Measurements from ENCODE around the gene RBPMS2.

The RBPMS2 gene

DNA sequence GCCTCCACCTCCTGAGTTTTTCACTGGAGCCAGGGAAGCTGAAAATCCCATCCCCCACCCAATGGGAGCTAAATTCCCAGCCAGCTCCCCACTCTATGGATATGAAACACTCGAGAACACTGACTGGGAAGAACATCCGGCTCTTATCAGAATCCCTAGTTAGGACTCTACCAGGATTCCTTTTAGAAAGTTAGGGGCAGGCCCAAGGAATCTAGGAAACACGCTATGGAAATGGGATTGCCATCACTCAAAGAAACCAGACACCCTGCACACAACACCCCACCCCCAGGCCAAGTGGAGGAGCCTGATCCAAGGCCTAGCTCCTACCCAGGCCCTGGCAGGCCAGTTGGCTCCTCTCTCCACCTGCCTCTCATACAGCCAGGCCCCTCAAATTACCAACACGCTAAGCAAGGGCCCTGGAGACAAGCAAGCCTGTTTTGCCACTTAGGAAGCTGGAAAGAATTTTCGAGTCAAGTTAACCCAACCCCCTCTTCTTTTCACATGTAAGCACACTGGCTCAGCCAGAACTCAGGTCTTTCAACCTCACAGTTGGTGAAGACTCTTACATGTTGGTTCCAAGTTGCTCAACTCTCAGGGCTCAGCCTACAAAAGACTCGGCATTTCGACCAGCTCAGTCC lies 75.5 kb downstream of the RBPMS2 start:
- peak overlapping the region; percentile 69 for H3K27ac ChIP-seq (ENCODE audit: low read depth, low read length)
- peaks cover 9% of the 10 kb centered on the region for H3K36me3 ChIP-seq (ENCODE audit: insufficient read depth, low read length)
- H3K27me3 ChIP-seq (ENCODE audit: control insufficient read depth in 1 of 2, insufficient read depth in 2 of 2, low read length in 2 of 2) = no peaks in the 10 kb centered on the region
- H3K4me3 ChIP-seq (ENCODE audit: low read depth in 1 of 2, low read length in 2 of 2) = peak overlapping the region in 1 of 2 donors; percentile 59
- H3K4me1 ChIP-seq (ENCODE audit: insufficient read depth, low read length) = peaks cover 72% of the 10 kb centered on the region
- peak overlapping the region; percentile 29 for H3K9ac ChIP-seq (ENCODE audit: low read length)
- no peaks in the 10 kb centered on the region for H3K9me3 ChIP-seq (ENCODE audit: low read length)

DNA sequence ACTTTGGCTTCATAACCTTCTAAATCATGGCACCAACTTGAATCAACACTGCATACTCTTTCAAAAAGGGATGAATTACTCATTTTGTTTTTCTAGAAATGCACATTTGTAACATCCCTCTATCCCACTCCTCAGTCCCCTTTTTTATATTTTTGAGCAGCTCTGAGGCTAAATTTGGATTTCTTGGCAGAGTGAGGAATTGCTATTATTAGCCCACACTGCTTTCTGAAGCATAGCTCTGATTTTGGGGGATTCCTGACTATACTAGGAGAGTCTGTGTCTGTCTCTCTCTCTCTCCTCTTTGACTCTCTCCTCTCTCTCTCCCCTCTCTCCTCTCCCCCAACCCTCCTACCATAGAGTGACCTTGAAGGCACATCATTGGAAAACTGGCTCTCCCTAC lies 76.6 kb downstream of the RBPMS2 start:
- Histone ChIP-seq H3K27ac (ENCODE audit: low read depth, low read length) (peak overlapping the region; percentile 67), H3K4me3 (ENCODE audit: low read depth in 1 of 2, low read length in 2 of 2) (peak overlapping the region in 1 of 2 donors; percentile 59), H3K9me3 (ENCODE audit: low read length) (no peaks in the 10 kb centered on the region), H3K36me3 (ENCODE audit: insufficient read depth, low read length) (peaks cover 13% of the 10 kb centered on the region), H3K4me1 (ENCODE audit: insufficient read depth, low read length) (peaks cover 82% of the 10 kb centered on the region), H3K9ac (ENCODE audit: low read length) (no peak overlapping the region), H3K27me3 (ENCODE audit: control insufficient read depth in 1 of 2, insufficient read depth in 2 of 2, low read length in 2 of 2) (no peaks in the 10 kb centered on the region)

DNA sequence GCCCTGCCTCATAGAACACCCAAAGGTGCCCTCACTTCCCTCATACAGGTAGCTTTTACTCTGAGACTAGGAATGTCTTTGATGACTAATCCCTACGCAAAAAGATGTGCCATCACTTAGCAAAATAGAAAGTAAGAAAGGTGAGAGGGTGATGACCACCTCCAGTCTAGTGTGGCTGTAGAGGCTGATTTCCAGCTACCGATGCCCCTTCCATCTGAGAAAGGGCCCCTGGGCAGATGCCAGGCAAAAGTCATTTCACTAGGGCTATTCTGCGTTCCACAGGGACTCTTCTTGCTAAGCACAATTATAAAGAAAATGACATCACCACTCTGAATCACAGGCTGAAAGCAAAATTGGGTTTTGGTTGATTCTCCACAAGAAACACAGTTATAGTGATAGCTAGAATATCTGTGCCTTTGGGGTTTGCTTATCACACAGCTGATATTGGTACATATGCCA lies 77.4 kb downstream of the RBPMS2 start:
- Histone ChIP-seq H3K9ac (ENCODE audit: low read length) (no peak overlapping the region), H3K27ac (ENCODE audit: low read depth, low read length) (peak overlapping the region; percentile 24), H3K9me3 (ENCODE audit: low read length) (no peaks in the 10 kb centered on the region), H3K27me3 (ENCODE audit: control insufficient read depth in 1 of 2, insufficient read depth in 2 of 2, low read length in 2 of 2) (no peaks in the 10 kb centered on the region), H3K4me3 (ENCODE audit: low read depth in 1 of 2, low read length in 2 of 2) (no peak overlapping the region), H3K4me1 (ENCODE audit: insufficient read depth, low read length) (peaks cover 86% of the 10 kb centered on the region), H3K36me3 (ENCODE audit: insufficient read depth, low read length) (peaks cover 13% of the 10 kb centered on the region)

DNA sequence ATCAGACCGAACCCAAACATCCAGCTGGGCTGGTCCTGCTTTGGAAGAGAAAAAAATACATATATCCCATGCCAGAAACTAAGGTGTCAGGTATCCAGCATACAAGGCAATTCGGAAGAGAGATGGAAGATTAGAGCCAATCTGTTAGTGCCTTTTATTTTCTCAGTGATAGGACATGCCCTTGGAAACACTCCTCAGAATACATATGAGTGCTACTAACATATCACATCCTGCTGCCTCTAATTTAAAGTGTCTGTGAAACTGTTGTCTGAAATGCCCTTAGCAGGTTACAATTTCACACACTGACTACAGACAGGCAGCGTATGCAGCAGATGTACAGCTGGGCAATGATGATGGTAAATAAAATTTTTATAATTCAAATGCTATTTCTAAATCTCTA lies 78.9 kb downstream of the RBPMS2 start:
- H3K27ac ChIP-seq (ENCODE audit: low read depth, low read length) = peak overlapping the region; percentile 37
- H3K4me1 ChIP-seq (ENCODE audit: insufficient read depth, low read length) = peaks cover 91% of the 10 kb centered on the region
- no peak overlapping the region for H3K9ac ChIP-seq (ENCODE audit: low read length)

DNA sequence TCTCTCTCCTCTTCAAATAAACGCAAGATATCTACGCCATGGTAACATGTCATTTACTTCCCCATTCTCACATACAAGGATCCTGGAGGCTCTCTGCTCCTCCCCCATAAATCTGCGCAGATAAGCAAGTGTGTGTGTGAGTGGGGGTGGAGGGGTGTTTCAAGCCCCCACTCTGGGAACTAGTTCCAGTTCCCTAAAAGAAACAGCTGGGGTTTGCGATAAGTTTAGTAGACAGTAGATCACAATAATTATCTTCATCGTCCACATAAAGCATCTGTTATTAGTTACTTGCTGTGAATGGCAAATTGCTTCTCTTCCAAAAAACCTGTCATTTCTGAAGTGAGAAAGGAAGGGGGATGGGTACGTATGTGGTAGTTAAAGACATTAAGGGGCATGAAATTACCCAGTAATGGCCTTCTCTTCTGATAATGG lies 79.8 kb downstream of the RBPMS2 start:
- Histone ChIP-seq H3K9me3 (ENCODE audit: low read length) (no peaks in the 10 kb centered on the region), H3K4me3 (ENCODE audit: low read depth in 1 of 2, low read length in 2 of 2) (no peak overlapping the region), H3K27me3 (ENCODE audit: control insufficient read depth in 1 of 2, insufficient read depth in 2 of 2, low read length in 2 of 2) (no peaks in the 10 kb centered on the region), H3K4me1 (ENCODE audit: insufficient read depth, low read length) (peaks cover 91% of the 10 kb centered on the region), H3K27ac (ENCODE audit: low read depth, low read length) (peak overlapping the region; percentile 7), H3K36me3 (ENCODE audit: insufficient read depth, low read length) (peaks cover 21% of the 10 kb centered on the region), H3K9ac (ENCODE audit: low read length) (no peak overlapping the region)

More for the DNA sequence above, 78.9 kb downstream of the RBPMS2 start:
- Histone ChIP-seq H3K9me3 (ENCODE audit: low read length) (no peaks in the 10 kb centered on the region), H3K4me3 (ENCODE audit: low read depth in 1 of 2, low read length in 2 of 2) (no peak overlapping the region), H3K27me3 (ENCODE audit: control insufficient read depth in 1 of 2, insufficient read depth in 2 of 2, low read length in 2 of 2) (no peaks in the 10 kb centered on the region), H3K36me3 (ENCODE audit: insufficient read depth, low read length) (peaks cover 13% of the 10 kb centered on the region)

DNA sequence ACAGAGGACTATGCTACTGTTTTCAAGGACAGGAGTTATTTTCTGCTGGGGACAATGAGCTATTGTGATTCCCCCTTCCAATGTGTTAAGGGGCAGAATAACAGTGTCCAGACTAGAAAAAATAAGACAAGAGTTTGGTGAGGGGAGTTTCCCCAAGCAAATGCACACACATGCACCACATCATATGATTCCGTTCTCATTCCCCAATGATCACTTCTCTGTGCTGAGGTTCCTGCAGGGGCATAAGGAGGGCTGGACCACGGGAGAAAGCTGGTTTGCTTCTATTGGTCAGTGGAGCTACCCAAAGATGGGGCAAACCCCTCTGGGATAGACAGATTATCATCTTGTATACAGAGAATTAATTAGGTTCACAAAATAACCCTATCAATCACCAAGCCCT lies 80.6 kb downstream of the RBPMS2 start:
- peaks cover 91% of the 10 kb centered on the region for H3K4me1 ChIP-seq (ENCODE audit: insufficient read depth, low read length)
- H3K4me3 ChIP-seq (ENCODE audit: low read depth in 1 of 2, low read length in 2 of 2) = no peak overlapping the region
- no peaks in the 10 kb centered on the region for H3K9me3 ChIP-seq (ENCODE audit: low read length)
- H3K36me3 ChIP-seq (ENCODE audit: insufficient read depth, low read length) = peaks cover 21% of the 10 kb centered on the region
- H3K9ac ChIP-seq (ENCODE audit: low read length) = no peak overlapping the region
- no peak overlapping the region for H3K27ac ChIP-seq (ENCODE audit: low read depth, low read length)
- no peaks in the 10 kb centered on the region for H3K27me3 ChIP-seq (ENCODE audit: control insufficient read depth in 1 of 2, insufficient read depth in 2 of 2, low read length in 2 of 2)

DNA sequence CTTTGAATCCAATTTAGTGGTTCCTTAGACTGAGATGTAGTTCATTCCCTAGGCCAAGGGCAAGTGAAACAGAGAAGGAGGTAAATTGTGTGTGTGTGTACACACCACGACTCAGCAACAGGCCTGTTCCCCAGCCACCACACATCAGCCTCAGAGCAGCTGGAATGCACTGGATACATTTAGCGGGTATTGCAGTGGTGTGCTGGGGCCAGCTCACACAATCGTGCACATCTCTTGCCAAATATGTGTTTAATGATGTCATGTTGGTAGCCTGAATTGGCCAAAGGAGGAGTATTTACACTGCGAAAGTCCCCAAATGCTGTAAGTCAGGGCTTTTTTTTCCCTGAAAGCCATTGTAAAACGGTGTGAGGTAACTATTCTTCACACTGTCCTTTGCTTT lies 82.3 kb downstream of the RBPMS2 start:
- H3K27ac ChIP-seq (ENCODE audit: low read depth, low read length) = peak overlapping the region; percentile 77
- peaks cover 34% of the 10 kb centered on the region for H3K36me3 ChIP-seq (ENCODE audit: insufficient read depth, low read length)
- no peaks in the 10 kb centered on the region for H3K9me3 ChIP-seq (ENCODE audit: low read length)
- no peak overlapping the region for H3K9ac ChIP-seq (ENCODE audit: low read length)
- peaks cover 74% of the 10 kb centered on the region for H3K4me1 ChIP-seq (ENCODE audit: insufficient read depth, low read length)
- no peaks in the 10 kb centered on the region for H3K27me3 ChIP-seq (ENCODE audit: control insufficient read depth in 1 of 2, insufficient read depth in 2 of 2, low read length in 2 of 2)
- no peak overlapping the region for H3K4me3 ChIP-seq (ENCODE audit: low read depth in 1 of 2, low read length in 2 of 2)

DNA sequence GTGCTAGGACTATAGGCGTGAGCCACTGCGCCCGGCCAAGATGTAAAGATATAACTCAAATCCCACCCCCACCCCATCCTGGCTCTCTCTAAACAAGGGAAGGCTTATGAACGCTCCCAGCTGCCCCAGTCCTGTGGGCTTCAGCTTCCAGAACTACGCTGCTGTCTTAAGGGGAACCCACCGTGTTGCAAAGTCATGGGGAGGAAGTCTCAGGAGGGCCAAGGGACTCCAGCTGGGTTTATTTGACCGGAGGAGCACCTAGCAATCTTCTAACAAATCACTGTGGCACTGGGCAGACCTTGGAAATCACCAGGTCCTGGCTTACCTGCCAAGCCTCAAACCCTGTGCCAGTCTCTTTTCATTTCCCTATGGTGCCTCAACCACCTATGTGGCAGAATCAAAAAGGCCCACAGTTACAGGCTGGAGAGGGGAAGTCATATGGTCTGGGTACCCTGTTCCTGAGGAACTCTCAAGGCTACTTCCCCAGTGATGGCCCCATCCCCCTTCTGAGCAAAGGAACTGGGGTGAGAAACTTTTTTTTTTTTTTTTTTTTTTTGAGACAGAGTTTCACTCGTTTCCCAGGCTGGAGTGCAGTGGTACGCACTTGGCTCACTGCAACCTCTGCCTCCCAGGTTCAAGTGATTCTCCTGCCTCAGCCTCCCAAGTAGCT lies 83.4 kb downstream of the RBPMS2 start:
- Histone ChIP-seq H3K36me3 (ENCODE audit: insufficient read depth, low read length) (peaks cover 45% of the 10 kb centered on the region), H3K4me3 (ENCODE audit: low read depth in 1 of 2, low read length in 2 of 2) (no peak overlapping the region), H3K9me3 (ENCODE audit: low read length) (no peaks in the 10 kb centered on the region), H3K27ac (ENCODE audit: low read depth, low read length) (peak overlapping the region; percentile 20), H3K27me3 (ENCODE audit: control insufficient read depth in 1 of 2, insufficient read depth in 2 of 2, low read length in 2 of 2) (no peaks in the 10 kb centered on the region), H3K4me1 (ENCODE audit: insufficient read depth, low read length) (peaks cover 74% of the 10 kb centered on the region), H3K9ac (ENCODE audit: low read length) (no peak overlapping the region)

DNA sequence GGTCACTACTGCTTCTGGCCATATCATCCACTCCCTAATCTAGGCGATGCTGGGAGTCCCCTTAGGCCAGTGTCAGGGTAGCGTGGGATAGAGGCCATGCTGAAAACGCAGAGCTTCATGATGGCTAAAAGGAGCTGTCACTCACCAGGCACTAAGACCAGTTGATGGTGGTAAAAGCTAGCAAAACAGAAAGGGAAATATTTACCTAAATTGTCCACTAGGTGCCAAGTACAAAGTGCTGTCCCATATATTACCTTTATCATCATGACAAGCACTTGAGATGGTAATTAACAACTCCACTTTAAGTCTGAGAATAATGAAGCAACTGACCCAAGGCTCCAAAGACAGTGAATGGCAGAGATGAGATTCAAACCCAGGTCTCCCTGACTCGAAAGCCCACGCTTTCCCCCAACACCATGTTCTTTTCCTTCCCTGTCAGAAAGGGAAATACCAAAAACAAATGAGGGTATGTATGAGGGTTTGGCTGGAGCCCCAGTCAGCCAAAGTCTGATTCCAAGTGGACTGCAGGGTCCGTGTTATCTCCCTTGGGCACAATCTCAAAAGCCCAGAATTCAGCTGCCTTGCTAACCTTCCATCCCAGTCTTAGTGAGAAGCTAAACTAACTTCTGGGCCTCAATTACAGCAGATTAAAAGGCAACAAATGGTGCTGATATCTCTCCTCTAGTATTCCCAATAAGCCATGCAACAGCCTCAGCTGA lies 84.7 kb downstream of the RBPMS2 start:
- Histone ChIP-seq H3K9ac (ENCODE audit: low read length) (peak overlapping the region; percentile 24), H3K4me3 (ENCODE audit: low read depth in 1 of 2, low read length in 2 of 2) (no peak overlapping the region), H3K27ac (ENCODE audit: low read depth, low read length) (peak overlapping the region; percentile 20), H3K27me3 (ENCODE audit: control insufficient read depth in 1 of 2, insufficient read depth in 2 of 2, low read length in 2 of 2) (no peaks in the 10 kb centered on the region), H3K4me1 (ENCODE audit: insufficient read depth, low read length) (peaks cover 63% of the 10 kb centered on the region), H3K9me3 (ENCODE audit: low read length) (no peaks in the 10 kb centered on the region), H3K36me3 (ENCODE audit: insufficient read depth, low read length) (peaks cover 46% of the 10 kb centered on the region)

DNA sequence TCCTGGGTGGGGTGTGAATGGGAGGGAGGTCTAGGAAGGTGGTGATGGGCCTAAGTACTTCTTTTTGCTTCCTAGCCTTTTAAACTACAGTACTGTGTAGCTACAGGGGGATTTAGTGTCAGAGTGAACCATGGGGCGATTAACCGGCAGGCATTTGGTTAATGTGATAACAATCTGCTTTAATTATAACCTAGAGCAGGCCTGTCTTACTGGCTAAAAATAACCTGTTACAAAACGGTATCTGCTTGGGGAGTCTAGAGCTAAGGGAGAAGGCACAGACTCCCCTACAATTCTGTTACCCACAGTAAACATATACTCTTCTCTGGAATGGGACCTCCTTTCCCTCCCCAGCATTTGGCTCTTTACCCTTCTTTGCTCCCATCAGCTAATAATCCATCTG lies 85.4 kb downstream of the RBPMS2 start:
- Histone ChIP-seq H3K9ac (ENCODE audit: low read length) (no peak overlapping the region), H3K4me3 (ENCODE audit: low read depth in 1 of 2, low read length in 2 of 2) (no peak overlapping the region), H3K27me3 (ENCODE audit: control insufficient read depth in 1 of 2, insufficient read depth in 2 of 2, low read length in 2 of 2) (no peaks in the 10 kb centered on the region), H3K27ac (ENCODE audit: low read depth, low read length) (peak overlapping the region; percentile 8), H3K9me3 (ENCODE audit: low read length) (no peaks in the 10 kb centered on the region), H3K4me1 (ENCODE audit: insufficient read depth, low read length) (peaks cover 56% of the 10 kb centered on the region), H3K36me3 (ENCODE audit: insufficient read depth, low read length) (peaks cover 46% of the 10 kb centered on the region)
